Measurements from ENCODE around the gene B4GALNT4. TPM values are rescaled to one million over a fixed set of nuclear protein-coding genes. Genes with fewer than 3 reads are reported as not detected.
"Not testable (repeated sequence)": the region's sequence is repeated elsewhere in the genome, so short reads cannot be mapped to it uniquely, and the experiment has no call there.

The B4GALNT4 gene
- total RNA-seq, 1 donor, result 2.2 TPM

- H4K20me1 ChIP-seq (ENCODE audit: insufficient read depth, low read length), result no peaks in the 10 kb centered on the region
- no peak for TF ChIP-seq CTCF (IDR thresholded peaks at IDR 0.05; ENCODE audit: extremely low read depth, low read depth, low read length)
Observed at GRCh38 chr11:385594-386351, 16.5 kb downstream of the B4GALNT4 start.

GRCh38 chr11:386483-386882 is 17.2 kb downstream of the B4GALNT4 start:
- peaks cover 4% of the 10 kb centered on the region for H3K9me3 ChIP-seq (ENCODE audit: low read depth, low read length)
- DNase-seq (ENCODE audit: insufficient read length, low spot score, missing footprints), result no peak
- peaks cover 4% of the 10 kb centered on the region for H3K4me1 ChIP-seq (ENCODE audit: insufficient read depth, low read length)

More at GRCh38 chr11:385594-386351, 16.5 kb downstream of the B4GALNT4 start:
- Histone ChIP-seq H3K27ac (ENCODE audit: low read depth, low read length) (no peak overlapping the region), H3K4me3 (ENCODE audit: insufficient read depth, low read length) (no peak overlapping the region), H2AFZ (ENCODE audit: low read length) (no peak overlapping the region), H3K79me2 (ENCODE audit: insufficient read depth, low read length) (no peaks in the 10 kb centered on the region), H3K27me3 (ENCODE audit: insufficient read depth, low read length) (peaks cover 3% of the 10 kb centered on the region), H3K4me1 (ENCODE audit: insufficient read depth, low read length) (peaks cover 4% of the 10 kb centered on the region), H3K4me2 (ENCODE audit: insufficient read depth, low read length) (no peak overlapping the region), H3K36me3 (ENCODE audit: insufficient read depth, low read length) (no peaks in the 10 kb centered on the region), H3K9me3 (ENCODE audit: low read depth, low read length) (peaks cover 4% of the 10 kb centered on the region)
- DNase-seq (ENCODE audit: insufficient read length, low spot score, missing footprints), result no peak

GRCh38 chr11:387193-387793 is 18.0 kb downstream of the B4GALNT4 start:
- peak overlapping the region; percentile 31 for H2AFZ ChIP-seq (ENCODE audit: low read length)

More at GRCh38 chr11:386483-386882, 17.2 kb downstream of the B4GALNT4 start:
- Histone ChIP-seq H2AFZ (ENCODE audit: low read length) (no peak overlapping the region), H3K4me3 (ENCODE audit: insufficient read depth, low read length) (no peak overlapping the region), H3K4me2 (ENCODE audit: insufficient read depth, low read length) (no peak overlapping the region), H3K79me2 (ENCODE audit: insufficient read depth, low read length) (no peaks in the 10 kb centered on the region), H4K20me1 (ENCODE audit: insufficient read depth, low read length) (no peaks in the 10 kb centered on the region), H3K27ac (ENCODE audit: low read depth, low read length) (no peak overlapping the region), H3K27me3 (ENCODE audit: insufficient read depth, low read length) (peaks cover 3% of the 10 kb centered on the region), H3K36me3 (ENCODE audit: insufficient read depth, low read length) (no peaks in the 10 kb centered on the region)
- TF ChIP-seq CTCF (IDR thresholded peaks at IDR 0.05; ENCODE audit: extremely low read depth, low read depth, low read length), result no peak

GRCh38 chr11:389369-389768 is 20.1 kb downstream of the B4GALNT4 start:
- not testable (repeated sequence) for H3K4me3 ChIP-seq (ENCODE audit: insufficient read depth, low read length); H2AFZ ChIP-seq (ENCODE audit: low read length); H3K36me3 ChIP-seq (ENCODE audit: insufficient read depth, low read length); H4K20me1 ChIP-seq (ENCODE audit: insufficient read depth, low read length); H3K27ac ChIP-seq (ENCODE audit: low read depth, low read length); H3K79me2 ChIP-seq (ENCODE audit: insufficient read depth, low read length); DNase-seq (ENCODE audit: insufficient read length, low spot score, missing footprints); H3K27me3 ChIP-seq (ENCODE audit: insufficient read depth, low read length); H3K4me2 ChIP-seq (ENCODE audit: insufficient read depth, low read length); H3K9me3 ChIP-seq (ENCODE audit: low read depth, low read length)
- H3K4me1 ChIP-seq (ENCODE audit: insufficient read depth, low read length), result peaks cover 19% of the 10 kb centered on the region

More at GRCh38 chr11:387193-387793, 18.0 kb downstream of the B4GALNT4 start:
- no peak overlapping the region for H3K4me2 ChIP-seq (ENCODE audit: insufficient read depth, low read length)
- no peak overlapping the region for H3K27ac ChIP-seq (ENCODE audit: low read depth, low read length)
- no peaks in the 10 kb centered on the region for H4K20me1 ChIP-seq (ENCODE audit: insufficient read depth, low read length)
- H3K4me3 ChIP-seq (ENCODE audit: insufficient read depth, low read length), result no peak overlapping the region
- H3K4me1 ChIP-seq (ENCODE audit: insufficient read depth, low read length), result peaks cover 4% of the 10 kb centered on the region
- peaks cover 4% of the 10 kb centered on the region for H3K9me3 ChIP-seq (ENCODE audit: low read depth, low read length)
- H3K79me2 ChIP-seq (ENCODE audit: insufficient read depth, low read length), result no peaks in the 10 kb centered on the region
- peaks cover 3% of the 10 kb centered on the region for H3K27me3 ChIP-seq (ENCODE audit: insufficient read depth, low read length)
- DNase-seq (ENCODE audit: insufficient read length, low spot score, missing footprints), result no peak
- no peaks in the 10 kb centered on the region for H3K36me3 ChIP-seq (ENCODE audit: insufficient read depth, low read length)
- TF ChIP-seq CTCF (IDR thresholded peaks at IDR 0.05; ENCODE audit: extremely low read depth, low read depth, low read length), result no peak
